SU-DHL-6 (cell line): ENCODE data around the gene VILL.
"Not testable (repeated sequence)": the region's sequence is repeated elsewhere in the genome, so short reads cannot be mapped to it uniquely, and the experiment has no call there.

Experiments used
- CTCF ChIP-seq: fragments of 200-600 bp; sonication (generic); IDR thresholded peaks from one replicate; pipeline ENCODE4 v1.5.1; 2017; ENCODE audit warnings: antibody characterized with exemption, mild to moderate bottlenecking, low read length, moderate library complexity; ENCODE audit not compliant: insufficient read depth, poor library complexity, severe bottlenecking
- EZH2phosphoT487 ChIP-seq: fragments of 200-600 bp; sonication (generic), shearing (Covaris generic); conservative IDR thresholded peaks from 2 replicates; pipeline ENCODE4 v1.6.1; 2018; ENCODE audit warnings: mild to moderate bottlenecking, antibody characterized with exemption, low read length, moderate library complexity, mixed read lengths

- not testable (repeated sequence) for TF ChIP-seq CTCF, EZH2phosphoT487
These were observed 43.0 kb downstream of the VILL start for GRCh38 chr3:38033586-38033985.
